ENCODE data around the gene ZNF492.

- TF ChIP-seq, protein P1, sequence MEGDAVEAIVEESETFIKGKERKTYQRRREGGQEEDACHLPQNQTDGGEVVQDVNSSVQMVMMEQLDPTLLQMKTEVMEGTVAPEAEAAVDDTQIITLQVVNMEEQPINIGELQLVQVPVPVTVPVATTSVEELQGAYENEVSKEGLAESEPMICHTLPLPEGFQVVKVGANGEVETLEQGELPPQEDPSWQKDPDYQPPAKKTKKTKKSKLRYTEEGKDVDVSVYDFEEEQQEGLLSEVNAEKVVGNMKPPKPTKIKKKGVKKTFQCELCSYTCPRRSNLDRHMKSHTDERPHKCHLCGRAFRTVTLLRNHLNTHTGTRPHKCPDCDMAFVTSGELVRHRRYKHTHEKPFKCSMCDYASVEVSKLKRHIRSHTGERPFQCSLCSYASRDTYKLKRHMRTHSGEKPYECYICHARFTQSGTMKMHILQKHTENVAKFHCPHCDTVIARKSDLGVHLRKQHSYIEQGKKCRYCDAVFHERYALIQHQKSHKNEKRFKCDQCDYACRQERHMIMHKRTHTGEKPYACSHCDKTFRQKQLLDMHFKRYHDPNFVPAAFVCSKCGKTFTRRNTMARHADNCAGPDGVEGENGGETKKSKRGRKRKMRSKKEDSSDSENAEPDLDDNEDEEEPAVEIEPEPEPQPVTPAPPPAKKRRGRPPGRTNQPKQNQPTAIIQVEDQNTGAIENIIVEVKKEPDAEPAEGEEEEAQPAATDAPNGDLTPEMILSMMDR (IDR thresholded peaks at IDR 0.05; ENCODE audit: low read length): no peak
- no peak for TF ChIP-seq EZH2 (optimal IDR thresholded peaks at IDR 0.05; ENCODE audit: low read depth, low read length)
Measured at GRCh38 chr19:22617614-22618320, 16.4 kb upstream of the ZNF492 start.
